ENCODE data around the gene PID1.

DNA sequence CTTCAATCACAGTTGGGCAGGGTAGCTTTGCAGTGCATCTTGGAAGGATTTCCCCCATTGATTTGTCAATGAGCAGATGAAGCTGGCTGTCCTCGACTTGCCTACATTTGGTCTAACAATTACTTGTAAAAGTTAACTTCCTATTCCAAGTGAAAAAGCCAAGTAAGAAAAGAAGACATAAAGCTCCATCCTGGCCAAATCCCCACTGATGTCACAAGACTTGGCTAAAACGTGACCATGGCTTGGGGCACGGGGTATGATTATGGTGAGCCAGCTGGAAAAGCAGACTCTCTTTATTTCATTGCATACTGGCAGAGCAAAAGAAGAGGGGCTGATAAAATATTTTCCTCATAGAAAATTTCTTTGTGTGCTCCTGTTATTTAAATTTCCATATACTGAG lies 25.4 kb upstream of the PID1 start:
- TF ChIP-seq, protein P1, sequence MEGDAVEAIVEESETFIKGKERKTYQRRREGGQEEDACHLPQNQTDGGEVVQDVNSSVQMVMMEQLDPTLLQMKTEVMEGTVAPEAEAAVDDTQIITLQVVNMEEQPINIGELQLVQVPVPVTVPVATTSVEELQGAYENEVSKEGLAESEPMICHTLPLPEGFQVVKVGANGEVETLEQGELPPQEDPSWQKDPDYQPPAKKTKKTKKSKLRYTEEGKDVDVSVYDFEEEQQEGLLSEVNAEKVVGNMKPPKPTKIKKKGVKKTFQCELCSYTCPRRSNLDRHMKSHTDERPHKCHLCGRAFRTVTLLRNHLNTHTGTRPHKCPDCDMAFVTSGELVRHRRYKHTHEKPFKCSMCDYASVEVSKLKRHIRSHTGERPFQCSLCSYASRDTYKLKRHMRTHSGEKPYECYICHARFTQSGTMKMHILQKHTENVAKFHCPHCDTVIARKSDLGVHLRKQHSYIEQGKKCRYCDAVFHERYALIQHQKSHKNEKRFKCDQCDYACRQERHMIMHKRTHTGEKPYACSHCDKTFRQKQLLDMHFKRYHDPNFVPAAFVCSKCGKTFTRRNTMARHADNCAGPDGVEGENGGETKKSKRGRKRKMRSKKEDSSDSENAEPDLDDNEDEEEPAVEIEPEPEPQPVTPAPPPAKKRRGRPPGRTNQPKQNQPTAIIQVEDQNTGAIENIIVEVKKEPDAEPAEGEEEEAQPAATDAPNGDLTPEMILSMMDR (IDR thresholded peaks at IDR 0.05): no peak
- no peak for TF ChIP-seq POLR2A (IDR thresholded peaks at IDR 0.05)

All from body of pancreas (tissue), 4 donors.